Gastroesophageal sphincter (tissue), 4 donors: ENCODE measurements around the gene CCDC180. TPM values are rescaled to one million over a fixed set of nuclear protein-coding genes. Genes with fewer than 3 reads are reported as not detected.

Experiments used
- ATAC-seq: fragments of 150-250 bp; one replicate; pipeline ENCODE4 v1.9.1; 2016; ENCODE audit warnings: mild to moderate bottlenecking, moderate library complexity
- H3K27ac ChIP-seq, 4 donors: fragments of 200-600 bp; sonication (generic) in 3 of 4; 1 replicate in 3 of 4; 2 replicates in 1 of 4; pipeline ENCODE4 v1.5.1; 2016 to 2019
- H3K27me3 ChIP-seq: fragments of 200-600 bp; sonication (generic); one replicate; pipeline ENCODE4 v1.5.1; 2019
- H3K36me3 ChIP-seq, 2 donors: fragments of 200-600 bp; sonication (generic); one replicate each; pipeline ENCODE4 v1.5.1; 2019; ENCODE audit warnings: control low read depth in 1 of 2
- H3K4me1 ChIP-seq, 3 donors: fragments of 200-600 bp; sonication (generic); 1 replicate in 2 of 3; 2 replicates in 1 of 3; pipeline ENCODE4 v1.5.1; 2016 to 2019; ENCODE audit warnings: control low read depth in 2 of 3
- H3K4me3 ChIP-seq, 2 donors: fragments of 200-600 bp; sonication (generic); one replicate each; pipeline ENCODE4 v1.5.1; 2019; ENCODE audit warnings: mild to moderate bottlenecking in 1 of 2, moderate library complexity in 1 of 2
- H3K9me3 ChIP-seq, 3 donors: fragments of 200-600 bp; sonication (generic); one replicate each; pipeline ENCODE4 v1.5.1; 2017 to 2019; ENCODE audit warnings: control low read depth in 2 of 3
- CTCF ChIP-seq, 4 experiments: fragments of 200-600 bp in 2 of 4; fragments of 450-650 bp in 2 of 4; sonication (generic) in 1 of 4; IDR thresholded peaks; one replicate each; pipeline ENCODE4 v1.5.1; 2017 to 2019; ENCODE audit warnings: antibody characterized with exemption in 4 of 4, mild to moderate bottlenecking in 2 of 4, moderate library complexity in 2 of 4
- EP300 ChIP-seq: sonication (generic); formaldehyde crosslinking; IDR thresholded peaks from one replicate; pipeline ENCODE4 v1.6.1; 2017; ENCODE audit warnings: antibody characterized with exemption, mild to moderate bottlenecking
- POLR2A ChIP-seq, 2 donors: fragments of 450-650 bp; IDR thresholded peaks; one replicate each; pipeline ENCODE4 v1.6.1; 2017; ENCODE audit warnings: antibody characterized with exemption in 2 of 2, mild to moderate bottlenecking in 2 of 2, moderate library complexity in 1 of 2
- POLR2AphosphoS5 ChIP-seq: sonication (generic); formaldehyde crosslinking; IDR thresholded peaks from one replicate; pipeline ENCODE4 v1.6.1; 2017; ENCODE audit warnings: antibody characterized with exemption
- WGBS, 2 donors: methylation state at CpG; one replicate each; pipeline ENCODE4 v1.1.5; 2018; ENCODE audit warnings: low coverage in 1 of 2; 5-methylcytosine and 5-hydroxymethylcytosine counted together
- total RNA-seq, 4 donors: library from RNA; depleted of rRNA; stranded (reverse); fragments of >200 nt; gene quantifications; one replicate each; pipeline ENCODE4 v1.1.0, GENCODE V29; 2016

Gene CCDC180
- total RNA-seq, 4 donors from 2014 or later: 0.12 to 9.8 (median 4.1) TPM

- no peak for ATAC-seq
- H3K9me3 ChIP-seq: no peaks in the 10 kb centered on the region
- no peak overlapping the region for H3K27ac ChIP-seq
- H3K4me3 ChIP-seq: no peak overlapping the region
- no peaks in the 10 kb centered on the region for H3K27me3 ChIP-seq
- peaks cover 0 to 98% of the 10 kb centered on the region in 2 donors for H3K36me3 ChIP-seq
- 52% methylated on average over 2 of the region's 5 CpGs; no CpG with 5 or more reads in 1 of the 2 donors for WGBS, 2 donors
- no peaks in the 10 kb centered on the region for H3K4me1 ChIP-seq
- TF ChIP-seq POLR2A (IDR thresholded peaks at IDR 0.05): no peak
- TF ChIP-seq CTCF (IDR thresholded peaks at IDR 0.05): no peak
- no peak for TF ChIP-seq EP300
- no peak for TF ChIP-seq POLR2AphosphoS5
Observed at GRCh38 chr9:97320080-97320642, 12.7 kb downstream of the CCDC180 start.

- H3K36me3 ChIP-seq: peaks cover 0 to 98% of the 10 kb centered on the region in 2 donors
- TF ChIP-seq POLR2AphosphoS5 (no peak), CTCF (IDR thresholded peaks at IDR 0.05) (no peak), EP300 (no peak), POLR2A (IDR thresholded peaks at IDR 0.05) (no peak)
- no peaks in the 10 kb centered on the region for H3K27me3 ChIP-seq
- H3K4me3 ChIP-seq: no peak overlapping the region
- H3K9me3 ChIP-seq: no peaks in the 10 kb centered on the region
- WGBS, 2 donors: 71 to 93% methylated on average over 1 of the region's 1 CpG
- ATAC-seq: no peak
- no peak overlapping the region for H3K27ac ChIP-seq
- no peaks in the 10 kb centered on the region for H3K4me1 ChIP-seq
Observed at GRCh38 chr9:97321251-97321650, 13.8 kb downstream of the CCDC180 start.

- Histone ChIP-seq H3K27ac (no peak overlapping the region), H3K27me3 (no peaks in the 10 kb centered on the region), H3K4me3 (no peak overlapping the region), H3K9me3 (no peaks in the 10 kb centered on the region), H3K36me3 (peaks cover 0 to 98% of the 10 kb centered on the region in 2 donors), H3K4me1 (no peaks in the 10 kb centered on the region)
- ATAC-seq: no peak
- 52 to 58% methylated on average over 3 to 4 of the region's 4 CpGs for WGBS, 2 donors
- TF ChIP-seq CTCF (IDR thresholded peaks at IDR 0.05): no peak
- no peak for TF ChIP-seq POLR2A (IDR thresholded peaks at IDR 0.05)
Observed at GRCh38 chr9:97321691-97322090, 14.2 kb downstream of the CCDC180 start.

GRCh38 chr9:97322105-97322504 lies 14.6 kb downstream of the CCDC180 start:
- Histone ChIP-seq H3K9me3 (no peaks in the 10 kb centered on the region), H3K27me3 (no peaks in the 10 kb centered on the region), H3K27ac (no peak overlapping the region), H3K36me3 (peaks cover 0 to 98% of the 10 kb centered on the region in 2 donors), H3K4me1 (no peaks in the 10 kb centered on the region), H3K4me3 (no peak overlapping the region)
- 82 to 88% methylated on average over 1 of the region's 1 CpG for WGBS, 2 donors
- TF ChIP-seq EP300 (no peak), POLR2A (IDR thresholded peaks at IDR 0.05) (no peak), POLR2AphosphoS5 (no peak), CTCF (IDR thresholded peaks at IDR 0.05) (no peak)
- no peak for ATAC-seq

GRCh38 chr9:97324954-97325353 lies 17.5 kb downstream of the CCDC180 start:
- Histone ChIP-seq H3K4me1 (no peaks in the 10 kb centered on the region), H3K4me3 (no peak overlapping the region), H3K27ac (no peak overlapping the region), H3K9me3 (no peaks in the 10 kb centered on the region), H3K27me3 (no peaks in the 10 kb centered on the region), H3K36me3 (peaks cover 0 to 100% of the 10 kb centered on the region in 2 donors)
- TF ChIP-seq POLR2A (IDR thresholded peaks at IDR 0.05) (no peak), POLR2AphosphoS5 (no peak), CTCF (IDR thresholded peaks at IDR 0.05) (no peak), EP300 (no peak)
- ATAC-seq: no peak
- WGBS, 2 donors: 89% methylated on average over 2 of the region's 5 CpGs; no CpG with 5 or more reads in 1 of the 2 donors
